ENCODE data around the gene GNG11.

The GNG11 gene

DNA sequence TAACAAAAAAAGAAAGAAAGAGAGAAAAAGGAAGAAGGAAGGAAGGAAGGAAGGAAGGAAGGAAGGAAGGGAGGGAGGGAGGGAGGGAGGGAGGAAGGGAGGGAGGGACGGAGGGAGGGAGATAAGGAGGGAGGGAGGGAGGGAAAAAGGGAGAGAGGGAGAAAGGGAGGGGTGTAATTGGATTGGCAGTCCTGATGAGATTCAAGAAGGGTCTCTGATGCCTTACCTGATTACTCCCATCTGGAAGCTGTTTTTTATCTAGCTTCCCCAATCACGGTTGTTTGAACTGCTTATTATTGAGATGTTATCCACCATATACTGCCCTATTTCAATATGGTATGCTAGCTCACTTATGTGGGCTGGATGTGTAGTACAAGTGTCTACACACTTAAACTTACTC, 27.3 kb downstream of the GNG11 start:
- Histone ChIP-seq H3K27me3 (ENCODE audit: low read depth, low read length) (no peaks in the 10 kb centered on the region), H3K27ac (ENCODE audit: low read length) (no peak overlapping the region), H3K4me3 (ENCODE audit: low read depth in 1 of 2, low read length in 2 of 2) (no peak overlapping the region), H3K9me3 (ENCODE audit: control insufficient read depth in 1 of 2, low read length in 2 of 2) (no peaks in the 10 kb centered on the region), H3K36me3 (ENCODE audit: control insufficient read depth in 1 of 2, insufficient read depth in 2 of 2, low read length in 2 of 2) (no peaks in the 10 kb centered on the region), H3K4me1 (ENCODE audit: control insufficient read depth in 1 of 2, insufficient read depth in 2 of 2, low read length in 2 of 2) (no peaks in the 10 kb centered on the region)

DNA sequence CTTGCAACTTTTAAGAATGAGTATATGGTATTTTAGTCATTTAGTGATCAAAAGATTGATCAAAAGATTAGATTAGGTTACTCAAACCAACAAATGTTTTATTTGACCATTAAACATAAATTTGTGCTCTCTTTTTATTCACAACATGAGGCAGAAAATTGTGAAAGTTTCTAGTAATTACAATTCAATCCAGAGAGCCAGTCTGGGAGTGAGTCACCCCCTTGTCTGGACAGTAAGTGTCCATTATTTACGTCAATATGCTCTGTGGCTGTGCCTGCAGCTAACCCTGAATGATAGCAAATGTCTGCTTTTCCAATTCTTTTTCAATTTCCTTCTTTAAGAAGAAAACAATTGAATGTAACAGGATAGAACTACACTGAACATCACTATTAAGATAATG, 27.9 kb downstream of the GNG11 start:
- no peaks in the 10 kb centered on the region for H3K4me1 ChIP-seq (ENCODE audit: control insufficient read depth in 1 of 2, insufficient read depth in 2 of 2, low read length in 2 of 2)
- no peaks in the 10 kb centered on the region for H3K27me3 ChIP-seq (ENCODE audit: low read depth, low read length)
- H3K9me3 ChIP-seq (ENCODE audit: control insufficient read depth in 1 of 2, low read length in 2 of 2) = no peaks in the 10 kb centered on the region
- no peaks in the 10 kb centered on the region for H3K36me3 ChIP-seq (ENCODE audit: control insufficient read depth in 1 of 2, insufficient read depth in 2 of 2, low read length in 2 of 2)
- no peak overlapping the region for H3K27ac ChIP-seq (ENCODE audit: low read length)
- H3K4me3 ChIP-seq (ENCODE audit: low read depth in 1 of 2, low read length in 2 of 2) = no peak overlapping the region

GRCh38 chr7:93955304-93955703, 33.8 kb downstream of the GNG11 start:
- Histone ChIP-seq H3K27me3 (ENCODE audit: low read depth, low read length) (no peaks in the 10 kb centered on the region), H3K9me3 (ENCODE audit: control insufficient read depth in 1 of 2, low read length in 2 of 2) (no peaks in the 10 kb centered on the region), H3K27ac (ENCODE audit: low read length) (no peak overlapping the region), H3K4me3 (ENCODE audit: low read depth in 1 of 2, low read length in 2 of 2) (no peak overlapping the region), H3K4me1 (ENCODE audit: control insufficient read depth in 1 of 2, insufficient read depth in 2 of 2, low read length in 2 of 2) (no peaks in the 10 kb centered on the region), H3K36me3 (ENCODE audit: control insufficient read depth in 1 of 2, insufficient read depth in 2 of 2, low read length in 2 of 2) (no peaks in the 10 kb centered on the region)

GRCh38 chr7:93957767-93958166, 36.2 kb downstream of the GNG11 start:
- Histone ChIP-seq H3K9me3 (ENCODE audit: control insufficient read depth in 1 of 2, low read length in 2 of 2) (no peaks in the 10 kb centered on the region), H3K27me3 (ENCODE audit: low read depth, low read length) (no peaks in the 10 kb centered on the region), H3K4me1 (ENCODE audit: control insufficient read depth in 1 of 2, insufficient read depth in 2 of 2, low read length in 2 of 2) (no peaks in the 10 kb centered on the region), H3K4me3 (ENCODE audit: low read depth in 1 of 2, low read length in 2 of 2) (no peak overlapping the region), H3K27ac (ENCODE audit: low read length) (no peak overlapping the region), H3K36me3 (ENCODE audit: control insufficient read depth in 1 of 2, insufficient read depth in 2 of 2, low read length in 2 of 2) (no peaks in the 10 kb centered on the region)

GRCh38 chr7:93958216-93958615, 36.7 kb downstream of the GNG11 start:
- H3K27ac ChIP-seq (ENCODE audit: low read length) = no peak overlapping the region
- H3K27me3 ChIP-seq (ENCODE audit: low read depth, low read length) = no peaks in the 10 kb centered on the region
- H3K9me3 ChIP-seq (ENCODE audit: control insufficient read depth in 1 of 2, low read length in 2 of 2) = no peaks in the 10 kb centered on the region
- H3K4me1 ChIP-seq (ENCODE audit: control insufficient read depth in 1 of 2, insufficient read depth in 2 of 2, low read length in 2 of 2) = no peaks in the 10 kb centered on the region
- H3K36me3 ChIP-seq (ENCODE audit: control insufficient read depth in 1 of 2, insufficient read depth in 2 of 2, low read length in 2 of 2) = no peaks in the 10 kb centered on the region
- H3K4me3 ChIP-seq (ENCODE audit: low read depth in 1 of 2, low read length in 2 of 2) = no peak overlapping the region

GRCh38 chr7:93958651-93959050, 37.1 kb downstream of the GNG11 start:
- Histone ChIP-seq H3K27ac (ENCODE audit: low read length) (no peak overlapping the region), H3K4me3 (ENCODE audit: low read depth in 1 of 2, low read length in 2 of 2) (no peak overlapping the region), H3K36me3 (ENCODE audit: control insufficient read depth in 1 of 2, insufficient read depth in 2 of 2, low read length in 2 of 2) (no peaks in the 10 kb centered on the region), H3K9me3 (ENCODE audit: control insufficient read depth in 1 of 2, low read length in 2 of 2) (no peaks in the 10 kb centered on the region), H3K4me1 (ENCODE audit: control insufficient read depth in 1 of 2, insufficient read depth in 2 of 2, low read length in 2 of 2) (no peaks in the 10 kb centered on the region), H3K27me3 (ENCODE audit: low read depth, low read length) (no peaks in the 10 kb centered on the region)

- Histone ChIP-seq H3K4me3 (ENCODE audit: low read depth in 1 of 2, low read length in 2 of 2) (no peak overlapping the region), H3K27ac (ENCODE audit: low read length) (no peak overlapping the region), H3K4me1 (ENCODE audit: control insufficient read depth in 1 of 2, insufficient read depth in 2 of 2, low read length in 2 of 2) (no peaks in the 10 kb centered on the region), H3K9me3 (ENCODE audit: control insufficient read depth in 1 of 2, low read length in 2 of 2) (no peaks in the 10 kb centered on the region), H3K27me3 (ENCODE audit: low read depth, low read length) (no peaks in the 10 kb centered on the region), H3K36me3 (ENCODE audit: control insufficient read depth in 1 of 2, insufficient read depth in 2 of 2, low read length in 2 of 2) (no peaks in the 10 kb centered on the region)
Observed at GRCh38 chr7:93960986-93961385, 39.5 kb downstream of the GNG11 start.

GRCh38 chr7:93964262-93964661, 42.7 kb downstream of the GNG11 start:
- no peak overlapping the region for H3K27ac ChIP-seq (ENCODE audit: low read length)
- H3K4me3 ChIP-seq (ENCODE audit: low read depth in 1 of 2, low read length in 2 of 2) = no peak overlapping the region
- H3K4me1 ChIP-seq (ENCODE audit: control insufficient read depth in 1 of 2, insufficient read depth in 2 of 2, low read length in 2 of 2) = no peaks in the 10 kb centered on the region
- no peaks in the 10 kb centered on the region for H3K36me3 ChIP-seq (ENCODE audit: control insufficient read depth in 1 of 2, insufficient read depth in 2 of 2, low read length in 2 of 2)
- H3K9me3 ChIP-seq (ENCODE audit: control insufficient read depth in 1 of 2, low read length in 2 of 2) = no peaks in the 10 kb centered on the region
- no peaks in the 10 kb centered on the region for H3K27me3 ChIP-seq (ENCODE audit: low read depth, low read length)

DNA sequence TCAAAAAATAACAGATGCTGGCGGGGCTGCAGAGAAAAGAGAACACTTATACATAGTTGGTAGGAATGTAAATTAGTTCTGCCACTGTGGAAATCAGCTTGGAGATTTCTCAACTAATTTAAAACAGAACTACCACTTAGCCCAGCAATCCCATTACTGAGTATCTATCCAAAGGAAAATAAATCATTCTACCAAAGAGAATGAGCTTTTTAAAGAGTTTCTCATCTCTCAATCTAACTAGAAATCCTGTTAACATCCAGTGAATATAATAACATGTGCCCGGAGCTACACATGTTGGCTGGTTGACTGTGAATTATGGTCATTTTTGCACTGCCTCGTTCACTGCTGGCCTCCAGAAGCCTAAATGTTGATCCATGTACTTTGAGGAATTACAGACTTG, 43.3 kb downstream of the GNG11 start:
- H3K9me3 ChIP-seq (ENCODE audit: control insufficient read depth in 1 of 2, low read length in 2 of 2) = no peaks in the 10 kb centered on the region

DNA sequence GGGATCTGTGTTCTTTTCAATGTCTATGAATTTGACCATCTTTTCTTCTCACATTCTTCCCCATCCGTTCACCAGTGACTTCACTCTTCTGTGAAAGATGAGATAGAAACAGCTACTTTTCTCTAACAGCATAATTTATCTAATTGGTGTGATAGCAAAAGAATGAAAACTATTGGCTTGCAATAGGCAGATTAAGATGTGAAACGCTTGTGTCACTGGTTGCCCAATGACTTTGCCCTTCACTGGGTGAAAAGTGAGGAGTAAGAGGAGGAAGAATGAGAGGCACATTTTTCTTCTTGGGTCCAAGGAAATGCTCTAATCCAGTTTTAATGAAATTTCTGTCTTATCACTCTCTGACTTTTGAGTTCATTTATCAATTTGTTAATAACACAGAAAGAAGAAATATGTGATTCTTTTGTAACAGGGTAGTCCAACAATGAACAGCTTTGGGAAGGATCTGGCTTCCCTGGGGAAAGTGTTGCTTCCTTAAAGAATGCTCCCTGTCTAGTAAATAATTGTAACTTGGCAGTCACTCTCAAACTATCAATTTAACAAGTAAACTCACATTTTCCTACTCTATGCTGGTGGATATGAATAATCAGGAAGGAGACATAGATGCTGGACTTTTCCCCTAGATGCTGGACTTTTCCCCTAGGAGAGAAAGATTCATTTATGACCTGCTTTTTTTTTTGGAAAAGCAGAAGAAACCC, 47.5 kb downstream of the GNG11 start:
- Histone ChIP-seq H3K4me1 (ENCODE audit: control insufficient read depth in 1 of 2, insufficient read depth in 2 of 2, low read length in 2 of 2) (no peaks in the 10 kb centered on the region), H3K27me3 (ENCODE audit: low read depth, low read length) (no peaks in the 10 kb centered on the region), H3K4me3 (ENCODE audit: low read depth in 1 of 2, low read length in 2 of 2) (no peak overlapping the region), H3K27ac (ENCODE audit: low read length) (no peak overlapping the region), H3K36me3 (ENCODE audit: control insufficient read depth in 1 of 2, insufficient read depth in 2 of 2, low read length in 2 of 2) (no peaks in the 10 kb centered on the region), H3K9me3 (ENCODE audit: control insufficient read depth in 1 of 2, low read length in 2 of 2) (no peaks in the 10 kb centered on the region)

More for the DNA sequence above, 43.3 kb downstream of the GNG11 start:
- H3K36me3 ChIP-seq (ENCODE audit: control insufficient read depth in 1 of 2, insufficient read depth in 2 of 2, low read length in 2 of 2) = no peaks in the 10 kb centered on the region
- H3K27me3 ChIP-seq (ENCODE audit: low read depth, low read length) = no peaks in the 10 kb centered on the region
- H3K27ac ChIP-seq (ENCODE audit: low read length) = no peak overlapping the region
- H3K4me3 ChIP-seq (ENCODE audit: low read depth in 1 of 2, low read length in 2 of 2) = no peak overlapping the region
- no peaks in the 10 kb centered on the region for H3K4me1 ChIP-seq (ENCODE audit: control insufficient read depth in 1 of 2, insufficient read depth in 2 of 2, low read length in 2 of 2)

GRCh38 chr7:93972029-93972725, 50.6 kb downstream of the GNG11 start:
- Histone ChIP-seq H3K27me3 (ENCODE audit: low read depth, low read length) (no peaks in the 10 kb centered on the region), H3K9me3 (ENCODE audit: control insufficient read depth in 1 of 2, low read length in 2 of 2) (no peaks in the 10 kb centered on the region), H3K36me3 (ENCODE audit: control insufficient read depth in 1 of 2, insufficient read depth in 2 of 2, low read length in 2 of 2) (no peaks in the 10 kb centered on the region), H3K4me3 (ENCODE audit: low read depth in 1 of 2, low read length in 2 of 2) (no peak overlapping the region), H3K27ac (ENCODE audit: low read length) (no peak overlapping the region), H3K4me1 (ENCODE audit: control insufficient read depth in 1 of 2, insufficient read depth in 2 of 2, low read length in 2 of 2) (no peaks in the 10 kb centered on the region)

DNA sequence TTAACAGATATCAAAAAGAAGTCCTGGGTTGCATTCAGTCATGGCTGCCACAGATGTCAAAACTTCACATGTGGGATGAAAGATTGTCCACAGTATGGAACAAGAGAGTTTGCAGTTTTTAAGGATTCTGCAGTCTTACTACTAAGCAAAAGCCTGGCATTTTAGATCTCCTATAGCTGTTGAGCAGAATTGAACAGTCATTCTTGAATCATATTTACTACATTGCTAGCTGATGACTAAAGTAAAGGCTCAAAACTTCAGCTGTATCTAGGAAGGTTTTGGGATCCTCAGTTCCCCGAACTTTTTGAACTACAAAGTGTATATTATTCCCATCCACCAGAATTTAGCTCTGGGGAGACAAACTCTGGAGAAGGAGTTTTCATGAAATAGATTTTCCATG, 51.6 kb downstream of the GNG11 start:
- H3K4me1 ChIP-seq (ENCODE audit: control insufficient read depth in 1 of 2, insufficient read depth in 2 of 2, low read length in 2 of 2) = no peaks in the 10 kb centered on the region
- no peaks in the 10 kb centered on the region for H3K9me3 ChIP-seq (ENCODE audit: control insufficient read depth in 1 of 2, low read length in 2 of 2)
- H3K4me3 ChIP-seq (ENCODE audit: low read depth in 1 of 2, low read length in 2 of 2) = no peak overlapping the region
- no peaks in the 10 kb centered on the region for H3K27me3 ChIP-seq (ENCODE audit: low read depth, low read length)
- H3K27ac ChIP-seq (ENCODE audit: low read length) = no peak overlapping the region
- no peaks in the 10 kb centered on the region for H3K36me3 ChIP-seq (ENCODE audit: control insufficient read depth in 1 of 2, insufficient read depth in 2 of 2, low read length in 2 of 2)
